NCI-H82 (cell line): ENCODE measurements around the gene USB1.
A peak's percentile ranks its signal among the peaks of the same experiment; 100 is the strongest.
"Not testable (repeated sequence)": the region's sequence is repeated elsewhere in the genome, so short reads cannot be mapped to it uniquely, and the experiment has no call there.

Experiments
- DNase-seq: peaks from one replicate; lab custom pipeline; 2025; lab: John Stamatoyannopoulos, UW

USB1 gene

DNA sequence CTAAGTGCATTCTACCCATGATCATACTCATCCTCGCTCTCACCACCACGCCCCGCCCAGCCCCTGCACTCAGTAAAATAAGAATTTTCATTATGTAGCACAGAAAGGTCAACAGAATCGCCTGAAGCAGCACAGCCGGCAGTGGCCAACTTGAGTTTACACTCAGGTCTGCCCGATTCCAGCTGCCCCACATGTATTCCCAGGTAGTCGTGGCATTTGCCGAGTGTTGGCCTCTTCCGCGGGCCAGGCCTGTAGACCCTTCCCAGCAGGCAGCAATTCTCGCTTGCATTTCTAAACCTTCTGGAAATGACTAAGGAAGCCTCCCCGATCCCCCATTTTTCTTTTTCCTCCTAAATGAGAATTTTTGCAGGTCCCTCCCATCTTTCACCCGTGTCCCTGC is 30.9 kb upstream of the USB1 start:
- DNase-seq = no peak

- peak; percentile 84 for DNase-seq
Measured at GRCh38 chr16:57970970-57971369, 30.2 kb upstream of the USB1 start, which contains the start of gene CNGB1. Gene CNGB1, minus strand, starts transcription at chr16:57971128. Its CDS starts 3,842 bp downstream, at chr16:57967286.

DNA sequence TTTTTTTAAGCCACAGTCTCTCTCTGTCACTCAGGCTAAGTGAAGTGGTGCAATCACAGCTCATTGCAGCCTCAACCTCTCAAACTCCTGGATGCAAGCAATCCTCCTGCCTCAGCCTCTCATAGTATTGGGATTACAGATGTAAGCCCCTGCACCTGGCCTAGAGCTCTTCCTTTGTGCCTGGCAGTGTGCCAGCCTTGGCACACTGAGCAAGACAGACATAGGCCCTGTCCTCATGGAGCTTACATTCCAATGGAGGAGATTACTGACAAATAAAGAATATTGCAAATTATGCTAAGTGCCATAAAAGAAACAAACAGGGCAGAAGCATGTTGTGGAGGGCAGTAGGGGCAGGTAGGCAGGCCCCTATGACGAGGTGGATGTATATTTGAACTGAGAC is 29.4 kb upstream of the USB1 start:
- no peak for DNase-seq

DNA sequence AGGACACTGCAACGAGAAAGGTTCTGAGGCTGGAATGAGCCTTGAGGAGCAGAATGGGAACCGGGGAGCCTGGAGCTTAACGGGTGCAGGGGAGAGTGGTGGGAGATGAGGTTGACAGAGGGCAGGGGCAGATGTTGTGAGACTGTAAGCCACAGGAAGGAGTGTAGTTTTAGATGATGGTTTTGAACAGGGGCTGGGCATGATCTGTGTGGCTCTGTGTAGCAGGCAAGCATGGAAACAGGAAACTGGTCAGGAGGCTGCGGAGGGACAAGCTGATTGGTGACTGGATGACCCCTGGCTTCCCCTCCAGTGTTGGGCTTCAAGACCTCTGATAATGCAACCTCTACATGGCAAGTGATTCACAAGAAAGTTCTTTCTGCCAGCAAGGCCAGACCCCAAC is 28.9 kb upstream of the USB1 start:
- DNase-seq = no peak

- no peak for DNase-seq
Measured at GRCh38 chr16:57976331-57976796, 24.8 kb upstream of the USB1 start.

- DNase-seq = peak; percentile 26
Measured at GRCh38 chr16:57977418-57978069, 23.7 kb upstream of the USB1 start.

DNA sequence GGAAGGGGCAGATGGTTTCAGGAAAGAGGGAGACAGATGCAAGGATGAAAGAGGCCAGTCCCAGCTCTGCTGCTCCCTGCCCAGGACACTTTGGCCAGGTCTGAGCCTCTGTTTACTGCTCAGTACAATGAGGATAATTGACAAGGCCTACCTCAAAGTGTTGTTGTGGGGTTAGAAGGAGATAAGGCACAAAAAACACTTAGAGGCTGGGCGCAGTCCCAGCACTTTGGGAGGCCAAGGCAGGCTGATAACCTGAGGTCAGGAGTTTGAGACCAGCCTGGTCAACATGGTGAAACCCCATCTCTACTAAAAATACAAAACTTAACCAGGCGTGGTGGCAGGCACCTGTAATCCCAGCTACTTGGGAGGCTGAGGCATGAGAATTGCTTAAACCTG is 23.1 kb upstream of the USB1 start:
- DNase-seq = not testable (repeated sequence)

DNA sequence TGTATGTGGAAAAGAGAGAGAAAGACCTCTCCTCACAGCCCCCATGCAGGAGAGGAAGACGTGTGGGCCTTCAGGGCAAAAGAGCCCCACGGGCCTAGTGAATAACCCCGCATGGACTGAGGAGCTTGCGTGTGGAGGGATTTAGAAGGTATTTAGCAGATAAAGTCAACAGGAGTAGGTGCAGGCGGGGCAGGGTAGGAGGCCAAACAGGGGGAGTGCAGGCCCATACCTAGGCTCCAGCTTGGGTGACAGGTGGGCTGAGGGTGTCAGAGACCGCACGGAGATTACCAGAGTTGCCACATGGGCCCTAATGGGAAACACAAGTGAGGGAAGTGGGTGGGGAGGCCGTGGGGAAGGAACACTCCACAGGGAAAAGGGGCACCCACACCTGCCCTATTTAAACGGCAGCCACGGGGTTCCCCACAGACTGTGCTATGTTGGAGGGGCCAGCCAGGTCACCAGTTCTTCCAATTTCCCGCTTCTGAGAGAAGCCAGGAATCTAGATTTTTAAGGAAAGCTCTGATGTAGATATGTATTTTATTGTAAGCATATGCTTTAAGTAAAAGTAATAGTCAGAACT is 22.1 kb upstream of the USB1 start:
- DNase-seq = peak; percentile 66

GRCh38 chr16:57981636-57982035 is 19.6 kb upstream of the USB1 start:
- no peak for DNase-seq

DNA sequence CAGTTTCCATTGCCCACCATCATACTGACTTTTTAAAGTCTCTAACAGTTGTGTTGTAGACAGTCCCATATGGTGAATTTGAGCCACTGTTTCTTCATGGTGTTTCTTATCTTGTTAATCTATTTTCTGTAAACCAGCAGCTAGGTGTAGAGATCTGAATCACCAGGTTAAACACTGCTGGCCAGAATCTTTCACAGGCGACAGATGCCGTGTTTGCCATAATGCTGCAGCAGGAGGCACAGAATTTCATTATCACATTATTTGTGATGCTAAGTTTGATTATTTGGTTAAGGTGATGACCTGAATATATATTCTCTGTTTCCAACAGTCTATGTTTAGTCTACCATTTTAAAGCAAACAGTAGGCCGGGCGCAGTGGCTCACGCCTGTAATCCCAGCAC is 18.8 kb upstream of the USB1 start:
- no peak for DNase-seq

GRCh38 chr16:57984443-57985203 is 16.6 kb upstream of the USB1 start:
- peak; percentile 63 for DNase-seq

DNA sequence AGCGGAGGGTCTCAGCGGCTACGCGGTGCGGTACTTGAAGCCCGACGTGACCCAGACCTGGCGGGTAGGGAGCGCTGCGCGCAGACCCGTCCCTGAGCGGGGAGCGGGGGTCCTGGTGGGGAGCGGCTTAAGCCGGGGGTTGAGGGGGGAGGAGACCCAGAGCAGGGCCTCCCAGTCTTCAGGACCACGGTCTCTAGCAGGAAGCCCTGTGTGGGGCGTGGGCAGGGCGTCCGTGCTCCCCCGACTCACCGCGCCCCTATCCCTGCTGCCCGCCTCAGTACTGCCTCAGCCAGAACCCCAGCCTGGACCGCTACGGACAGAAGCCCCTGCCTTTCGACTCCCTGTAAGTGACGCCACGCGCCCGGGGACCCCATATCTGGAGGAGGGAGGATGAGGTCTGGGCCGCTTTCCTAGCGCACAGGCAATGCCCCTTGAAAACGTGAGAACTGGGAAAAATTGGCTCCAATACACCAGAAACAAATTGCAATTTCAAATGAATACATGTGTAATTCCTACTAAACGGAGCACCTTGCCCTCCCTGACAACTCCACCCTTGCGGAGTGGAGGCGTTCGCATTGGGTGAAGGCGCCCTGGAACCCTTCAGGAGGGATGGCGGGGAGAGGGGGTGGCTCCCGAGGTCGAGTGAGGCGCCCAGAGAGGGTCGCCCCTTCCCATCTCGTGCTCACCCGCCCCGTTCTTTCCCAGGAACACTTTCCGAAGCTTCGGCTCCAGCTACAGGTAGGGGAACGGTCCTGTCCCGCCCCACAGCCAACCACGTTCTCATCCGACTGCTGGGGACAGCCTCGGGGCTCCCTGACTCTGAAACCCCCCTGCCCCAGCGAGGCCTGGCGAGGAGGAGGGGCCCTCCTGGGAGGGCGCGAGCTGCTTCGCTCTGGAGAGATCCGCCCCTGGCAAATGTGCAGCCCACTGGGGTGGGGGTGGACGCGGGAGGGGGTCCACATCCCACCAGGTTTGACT is 15.7 kb upstream of the USB1 start:
- no peak for DNase-seq

- DNase-seq = no peak
Measured at GRCh38 chr16:57986196-57986595, 15.0 kb upstream of the USB1 start.

DNA sequence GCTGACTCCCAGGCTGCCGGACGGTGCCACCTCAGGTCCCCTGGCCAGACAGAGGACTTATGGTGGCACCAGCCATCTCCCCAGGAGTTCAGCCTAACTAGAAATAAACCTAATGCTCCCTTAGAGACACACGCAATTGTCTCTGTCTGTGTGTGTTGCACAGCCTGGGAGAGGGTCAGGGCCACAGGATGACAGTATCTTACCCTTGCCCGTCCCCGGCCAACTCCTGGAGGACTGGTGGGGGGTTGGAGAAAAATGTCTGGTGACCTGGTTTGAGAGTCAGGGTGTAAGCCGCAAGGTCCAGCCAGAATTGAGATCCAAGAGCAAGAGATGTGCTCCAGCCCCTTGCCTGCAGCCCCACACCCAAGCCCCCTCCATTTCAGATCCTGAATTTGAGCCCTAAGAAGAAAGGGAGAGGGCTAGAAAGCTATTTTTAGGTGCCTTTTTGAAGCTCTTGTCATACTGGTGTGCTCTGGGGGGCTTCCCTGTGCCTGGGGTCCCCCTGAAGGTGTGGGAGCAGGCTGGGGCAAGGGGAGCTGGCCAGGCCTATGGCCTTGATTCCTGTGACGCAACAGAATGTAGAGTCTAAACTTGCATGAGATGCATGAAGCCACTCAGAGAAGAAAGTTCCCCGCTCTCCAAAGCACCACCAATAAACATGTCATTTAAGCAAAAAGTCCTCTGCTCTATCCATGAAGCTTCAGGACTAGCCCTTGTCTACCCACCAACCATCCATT is 13.6 kb upstream of the USB1 start:
- DNase-seq = no peak

DNA sequence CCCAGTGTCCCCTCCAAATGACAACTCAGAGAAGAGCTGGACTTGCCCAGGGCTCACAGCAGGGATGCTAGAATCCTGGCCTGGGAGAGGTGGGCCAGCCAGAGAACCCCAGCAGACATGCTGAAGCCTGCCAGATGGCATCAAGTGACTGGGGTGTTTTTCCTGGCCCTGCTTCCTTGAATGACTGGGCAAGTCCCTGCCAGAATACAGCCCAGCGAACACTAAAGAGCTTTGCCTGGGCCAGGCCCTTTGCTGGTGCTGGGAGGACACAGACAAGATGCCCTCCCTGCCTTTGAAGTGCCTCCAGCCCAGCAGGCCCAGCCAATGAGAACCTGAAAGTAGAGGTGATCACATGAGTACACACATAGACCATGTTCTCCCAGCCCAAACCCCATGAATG is 12.3 kb upstream of the USB1 start:
- no peak for DNase-seq

- no peak for DNase-seq
Measured at GRCh38 chr16:57991551-57992059, 9.6 kb upstream of the USB1 start.

GRCh38 chr16:57992084-57992483 is 9.1 kb upstream of the USB1 start:
- no peak for DNase-seq

GRCh38 chr16:57993438-57993837 is 7.8 kb upstream of the USB1 start:
- DNase-seq = no peak

- DNase-seq = no peak
Measured at GRCh38 chr16:57993897-57994296, 7.3 kb upstream of the USB1 start.

DNA sequence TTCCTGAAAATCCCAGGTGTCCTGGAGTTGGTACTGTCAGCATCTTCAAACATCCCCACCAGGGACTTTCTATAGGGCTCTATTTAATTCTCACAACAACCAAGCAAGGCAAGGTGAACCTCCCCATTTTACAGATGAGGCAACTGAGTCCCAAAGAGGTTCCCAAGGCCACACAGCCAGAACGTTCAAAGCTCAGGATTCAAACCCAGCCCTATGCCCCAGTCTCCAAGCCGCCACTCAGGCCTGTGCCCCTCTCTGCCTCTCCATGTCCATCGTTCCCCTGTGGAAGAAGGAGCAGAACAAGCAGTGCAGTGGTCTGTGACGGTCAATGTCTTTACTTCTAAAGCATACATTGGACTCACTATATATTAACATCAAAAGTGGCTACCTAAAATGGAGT is 6.8 kb upstream of the USB1 start:
- DNase-seq = no peak

GRCh38 chr16:57994778-57995177 is 6.4 kb upstream of the USB1 start:
- DNase-seq = peak; percentile 68
